ENCODE results near the gene SRP14. TPM values are rescaled to one million over a fixed set of nuclear protein-coding genes. Genes with fewer than 3 reads are reported as not detected.

SRP14 gene
- total RNA-seq, 1 experiment from 2014 or later: 223 TPM

GRCh38 chr15:40006646-40007045, 32.3 kb downstream of the SRP14 start:
- peaks cover 46% of the 10 kb centered on the region for H3K36me3 Mint-ChIP-seq (ENCODE audit: insufficient read depth, unreplicated experiment)

GRCh38 chr15:40006003-40006402, 33.0 kb downstream of the SRP14 start:
- Mint-ChIP-seq H3K27ac (ENCODE audit: unreplicated experiment) (no peak overlapping the region), H3K27me3 (ENCODE audit: insufficient read depth, unreplicated experiment) (no peaks in the 10 kb centered on the region), H3K4me3 (ENCODE audit: unreplicated experiment) (no peak overlapping the region), H3K36me3 (ENCODE audit: insufficient read depth, unreplicated experiment) (peaks cover 46% of the 10 kb centered on the region), H3K4me1 (ENCODE audit: low read depth, unreplicated experiment) (peaks cover 13% of the 10 kb centered on the region), H3K9me3 (ENCODE audit: unreplicated experiment) (no peaks in the 10 kb centered on the region)
- H3K36me3 ChIP-seq (ENCODE audit: control insufficient read depth, insufficient read depth, low read length): peaks cover 3% of the 10 kb centered on the region; the same call in 1 of the 2 replicates
- no peak for TF ChIP-seq CTCF (IDR thresholded peaks at IDR 0.05; ENCODE audit: insufficient read depth in 1 of 2, low read depth in 1 of 2, low read length in 1 of 2, severe bottlenecking in 1 of 2, unreplicated experiment in 1 of 2)
- BruUV-seq (replicated peaks): no TSS peak
- no peak for DNase-seq
- peaks cover 24% of the 10 kb centered on the region for H3K4me1 ChIP-seq
- no peaks in the 10 kb centered on the region for H3K27me3 ChIP-seq (replicated peaks; ENCODE audit: control insufficient read depth, insufficient read depth, low read length)
- intact Hi-C loops (cut with micrococcal nuclease; ENCODE audit: unreplicated experiment): loop anchor here (10.0 kb wide), 2 partner anchors 111 to 221 kb away; partner anchors contain the start of gene FSIP1
- no peaks in the 10 kb centered on the region for H3K9me3 ChIP-seq
- ChIA-PET POLR2A (no interaction called here), CTCF (no interaction called here)
- H3K4me3 ChIP-seq (ENCODE audit: low read depth, low read length): no peak overlapping the region

More at GRCh38 chr15:40006646-40007045, 32.3 kb downstream of the SRP14 start:
- CTCF ChIA-PET: no interaction called here
- Histone ChIP-seq H3K4me3 (ENCODE audit: low read depth, low read length) (no peak overlapping the region), H3K36me3 (ENCODE audit: control insufficient read depth, insufficient read depth, low read length) (no peaks in the 10 kb centered on the region; the same call in 1 of the 2 replicates), H3K4me1 (peaks cover 20% of the 10 kb centered on the region), H3K9me3 (no peaks in the 10 kb centered on the region), H3K27me3 (replicated peaks; ENCODE audit: control insufficient read depth, insufficient read depth, low read length) (no peaks in the 10 kb centered on the region)
- POLR2A ChIA-PET: no interaction called here
- no peak for TF ChIP-seq CTCF (IDR thresholded peaks at IDR 0.05; ENCODE audit: insufficient read depth in 1 of 2, low read depth in 1 of 2, low read length in 1 of 2, severe bottlenecking in 1 of 2, unreplicated experiment in 1 of 2)
- intact Hi-C loops (cut with micrococcal nuclease; ENCODE audit: unreplicated experiment): loop anchor here (10.0 kb wide), 2 partner anchors 112 to 222 kb away; partner anchors contain the start of gene FSIP1
- Mint-ChIP-seq H3K4me1 (ENCODE audit: low read depth, unreplicated experiment) (peaks cover 13% of the 10 kb centered on the region), H3K4me3 (ENCODE audit: unreplicated experiment) (no peak overlapping the region), H3K27ac (ENCODE audit: unreplicated experiment) (no peak overlapping the region), H3K27me3 (ENCODE audit: insufficient read depth, unreplicated experiment) (no peaks in the 10 kb centered on the region), H3K9me3 (ENCODE audit: unreplicated experiment) (no peaks in the 10 kb centered on the region)
- no TSS peak for BruUV-seq (replicated peaks)
- DNase-seq: no peak

- Mint-ChIP-seq H3K27ac (ENCODE audit: unreplicated experiment) (peak overlapping the region; percentile 70), H3K4me3 (ENCODE audit: unreplicated experiment) (no peak overlapping the region), H3K9me3 (ENCODE audit: unreplicated experiment) (no peaks in the 10 kb centered on the region), H3K4me1 (ENCODE audit: low read depth, unreplicated experiment) (peaks cover 13% of the 10 kb centered on the region), H3K27me3 (ENCODE audit: insufficient read depth, unreplicated experiment) (no peaks in the 10 kb centered on the region), H3K36me3 (ENCODE audit: insufficient read depth, unreplicated experiment) (peaks cover 34% of the 10 kb centered on the region)
- intact Hi-C loops (cut with micrococcal nuclease; ENCODE audit: unreplicated experiment): loop anchor here (10.0 kb wide), 2 partner anchors 109 to 219 kb away; partner anchors contain the start of gene FSIP1
- H3K27me3 ChIP-seq (replicated peaks; ENCODE audit: control insufficient read depth, insufficient read depth, low read length): no peaks in the 10 kb centered on the region
- no peak overlapping the region for H3K4me3 ChIP-seq (ENCODE audit: low read depth, low read length)
- peaks cover 3% of the 10 kb centered on the region; the same call in 1 of the 2 replicates for H3K36me3 ChIP-seq (ENCODE audit: control insufficient read depth, insufficient read depth, low read length)
- ChIA-PET CTCF (interaction anchor here (0.7 to 2.2 kb wide), 2 partner anchors 26 to 27 kb away, joined by 3 to 8 read pairs; no protein-coding TSS in a partner anchor), POLR2A (no interaction called here)
- peaks cover 27% of the 10 kb centered on the region for H3K4me1 ChIP-seq
- no peaks in the 10 kb centered on the region for H3K9me3 ChIP-seq
- no peak for TF ChIP-seq CTCF (IDR thresholded peaks at IDR 0.05; ENCODE audit: insufficient read depth in 1 of 2, low read depth in 1 of 2, low read length in 1 of 2, severe bottlenecking in 1 of 2, unreplicated experiment in 1 of 2)
- no TSS peak for BruUV-seq (replicated peaks)
- DNase-seq: no peak
Measured at GRCh38 chr15:40003116-40003916, 35.7 kb downstream of the SRP14 start.

All from Caco-2 (cell line).